GM18508 (cell line): ENCODE data around the gene MVP.
"Not testable (repeated sequence)": the region's sequence is repeated elsewhere in the genome, so short reads cannot be mapped to it uniquely, and the experiment has no call there.

Experiments
- ATAC-seq: cut with Tn5 transposase; IDR thresholded peaks from one replicate; pipeline ENCODE4 v1.9.1; 2021; ENCODE audit warnings: moderate number of reproducible peaks; ENCODE audit not compliant: insufficient read depth, unreplicated experiment

Gene MVP

GRCh38 chr16:29868396-29869009 lies 48.2 kb downstream of the MVP start:
- ATAC-seq = no peak

GRCh38 chr16:29869067-29869466 lies 48.8 kb downstream of the MVP start:
- not testable (repeated sequence) for ATAC-seq

- no peak for ATAC-seq
Observed at GRCh38 chr16:29871822-29872546, 51.7 kb downstream of the MVP start.

- ATAC-seq = no peak
Observed at GRCh38 chr16:29873319-29873718, 53.1 kb downstream of the MVP start.

- no peak for ATAC-seq
Observed at GRCh38 chr16:29875206-29875605, 54.9 kb downstream of the MVP start.

GRCh38 chr16:29876217-29876593 lies 55.9 kb downstream of the MVP start:
- ATAC-seq = no peak

GRCh38 chr16:29876594-29877249 lies 56.5 kb downstream of the MVP start:
- no peak for ATAC-seq

GRCh38 chr16:29877266-29877961 lies 57.2 kb downstream of the MVP start:
- ATAC-seq = no peak

- ATAC-seq = no peak
Observed at GRCh38 chr16:29878172-29878571, 57.9 kb downstream of the MVP start.

GRCh38 chr16:29881050-29881449 lies 60.8 kb downstream of the MVP start:
- no peak for ATAC-seq

GRCh38 chr16:29883987-29884386 lies 63.7 kb downstream of the MVP start:
- ATAC-seq = no peak

- ATAC-seq = not testable (repeated sequence)
Observed at GRCh38 chr16:29889372-29889771, 69.1 kb downstream of the MVP start.

- no peak for ATAC-seq
Observed at GRCh38 chr16:29891525-29892457, 71.5 kb downstream of the MVP start.

GRCh38 chr16:29892458-29892813 lies 72.2 kb downstream of the MVP start:
- ATAC-seq = no peak

- ATAC-seq = no peak
Observed at GRCh38 chr16:29893553-29893952, 73.3 kb downstream of the MVP start.

GRCh38 chr16:29894352-29894751 lies 74.1 kb downstream of the MVP start:
- no peak for ATAC-seq

- no peak for ATAC-seq
Observed at GRCh38 chr16:29896841-29897240, 76.6 kb downstream of the MVP start.

GRCh38 chr16:29897333-29897732 lies 77.1 kb downstream of the MVP start:
- no peak for ATAC-seq
